Suprapubic skin (tissue), 3 donors: ENCODE results near the gene BRICD5.

Experiments used
- CTCF ChIP-seq, 2 donors: fragments of 200-600 bp in 1 of 2; fragments of 450-650 bp in 1 of 2; sonication (generic) in 1 of 2; IDR thresholded peaks; one replicate each; pipeline ENCODE4 v1.5.1; 2016 to 2019; ENCODE audit warnings: antibody characterized with exemption in 2 of 2, mild to moderate bottlenecking in 1 of 2, moderate library complexity in 1 of 2
- EP300 ChIP-seq: sonication (generic); formaldehyde crosslinking; IDR thresholded peaks from one replicate; pipeline ENCODE4 v1.6.1; 2017; ENCODE audit warnings: antibody characterized with exemption
- POLR2A ChIP-seq, 2 donors: fragments of 450-650 bp; IDR thresholded peaks; one replicate each; pipeline ENCODE4 v1.6.1; 2017; ENCODE audit warnings: antibody characterized with exemption in 2 of 2, mild to moderate bottlenecking in 2 of 2, moderate library complexity in 2 of 2

DNA sequence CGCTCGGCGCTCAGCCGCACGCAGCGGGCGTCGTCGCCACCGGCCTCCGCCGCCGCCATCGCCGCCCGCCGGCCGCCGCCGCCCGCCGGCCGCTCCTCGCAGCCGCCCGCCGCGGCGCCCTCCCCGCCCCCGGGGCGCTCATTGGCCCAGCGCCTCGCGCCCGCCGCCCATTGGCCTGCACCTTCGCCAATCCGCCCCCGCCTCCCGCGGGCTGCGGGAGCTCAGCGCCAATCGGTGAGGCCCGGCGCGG, 4.0 kb upstream of the BRICD5 start, which contains the start of gene PGP:
- TF ChIP-seq POLR2A (IDR thresholded peaks at IDR 0.05), result peak in 1 of 2 donors; percentile 10
- TF ChIP-seq EP300, result no peak
- no peak for TF ChIP-seq CTCF (IDR thresholded peaks at IDR 0.05)
